Stimulated activated CD4-positive, alpha-beta T cell treated with anti-CD3 and anti-CD28 coated beads, TNF-alpha, amount 100 ng/mL, for 1 hour (primary cell): ENCODE data around the gene RRP15.
A peak's percentile ranks its signal among the peaks of the same experiment; 100 is the strongest.

Source experiments
- DNase-seq, 3 donors: peaks; one replicate each; pipeline ENCODE4 v3.0.0-alpha.2; 2020; ENCODE audit warnings: low read depth in 3 of 3, low spot score in 1 of 3

The RRP15 gene

DNA sequence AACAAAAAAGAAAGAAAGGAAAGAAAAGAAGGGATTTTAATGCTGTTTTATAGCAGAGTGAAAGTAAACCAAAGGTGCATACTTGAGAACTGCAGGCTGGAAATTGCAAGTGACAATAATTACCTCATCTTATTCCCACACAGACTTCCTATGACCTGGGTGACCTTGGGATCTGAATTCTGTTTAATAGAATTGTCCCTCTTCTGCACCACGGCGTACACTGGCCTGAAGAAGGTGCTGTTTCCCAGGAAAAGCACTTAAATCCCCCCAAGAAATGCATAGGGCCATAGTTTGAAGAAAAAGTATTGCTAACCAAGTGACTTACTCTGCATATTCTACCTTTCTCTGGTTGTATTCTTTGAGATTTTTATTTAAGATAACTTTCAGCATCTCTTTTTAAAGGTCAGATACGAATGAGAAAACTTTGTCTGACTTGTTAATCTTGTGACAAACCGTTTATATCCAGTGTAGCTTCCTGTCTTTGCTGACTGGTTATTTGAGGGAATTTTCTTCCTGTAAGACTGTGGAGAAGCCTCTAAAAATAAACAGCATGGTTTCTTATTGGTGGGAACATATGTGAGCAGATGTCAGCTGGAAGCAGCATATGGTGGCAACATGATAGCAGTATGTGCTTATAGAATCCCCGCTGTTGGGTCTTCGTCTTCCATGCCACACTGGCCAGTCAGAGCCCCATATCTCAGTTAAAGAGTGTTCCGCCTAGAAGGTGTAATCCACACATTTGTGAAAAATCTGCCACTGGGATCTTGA, 76.4 kb downstream of the RRP15 start:
- no peak for DNase-seq

DNA sequence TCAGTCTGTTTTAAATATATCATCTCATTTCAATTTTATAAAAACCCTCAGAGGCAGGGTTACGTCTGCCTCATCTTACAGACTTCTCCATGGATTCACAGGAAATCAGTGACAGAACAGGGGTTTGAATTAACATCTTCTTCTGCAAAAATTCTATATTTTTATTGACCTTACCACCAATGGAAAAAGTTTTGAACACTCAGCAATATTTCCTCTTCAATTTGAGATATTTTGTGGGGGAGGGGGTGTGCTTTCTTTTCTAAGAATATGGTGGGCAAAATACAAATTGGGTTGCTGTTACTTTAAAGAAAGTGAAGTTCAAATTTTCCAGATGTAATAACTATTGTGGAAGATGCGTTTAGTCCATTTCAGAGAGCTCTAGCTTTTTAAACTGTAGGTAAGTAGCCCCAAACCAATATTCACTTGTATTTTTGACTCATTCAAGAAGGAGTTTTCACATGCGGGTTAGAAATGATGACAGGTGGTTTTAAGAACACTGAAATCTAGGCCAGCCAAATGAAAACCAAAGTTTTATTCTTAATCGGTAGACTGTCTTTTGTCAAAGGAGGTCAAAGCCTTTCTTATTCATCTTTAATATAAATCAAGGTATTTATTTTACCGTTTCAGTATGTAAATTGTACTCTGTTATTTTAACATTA, 77.5 kb downstream of the RRP15 start:
- DNase-seq, result no peak

DNA sequence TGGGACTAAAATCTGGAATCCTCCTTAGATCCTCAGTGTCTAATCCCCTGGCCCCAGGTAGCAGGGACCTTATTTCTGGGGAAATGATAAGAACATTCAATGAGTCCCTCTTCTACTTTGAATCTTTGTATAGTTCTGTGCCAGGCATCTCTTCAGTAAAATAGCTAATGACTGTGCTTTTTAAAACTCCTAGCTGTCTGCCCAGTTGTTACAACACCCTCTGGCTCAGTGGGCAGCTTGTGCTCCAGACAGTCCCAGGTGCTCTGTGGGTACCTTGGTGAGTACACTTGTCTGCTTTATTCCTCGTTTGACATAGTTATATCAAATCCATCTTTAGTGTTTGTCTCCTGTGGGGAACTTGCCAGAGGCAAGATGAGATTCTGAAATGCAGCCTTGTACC, 78.0 kb downstream of the RRP15 start:
- DNase-seq, result no peak

DNA sequence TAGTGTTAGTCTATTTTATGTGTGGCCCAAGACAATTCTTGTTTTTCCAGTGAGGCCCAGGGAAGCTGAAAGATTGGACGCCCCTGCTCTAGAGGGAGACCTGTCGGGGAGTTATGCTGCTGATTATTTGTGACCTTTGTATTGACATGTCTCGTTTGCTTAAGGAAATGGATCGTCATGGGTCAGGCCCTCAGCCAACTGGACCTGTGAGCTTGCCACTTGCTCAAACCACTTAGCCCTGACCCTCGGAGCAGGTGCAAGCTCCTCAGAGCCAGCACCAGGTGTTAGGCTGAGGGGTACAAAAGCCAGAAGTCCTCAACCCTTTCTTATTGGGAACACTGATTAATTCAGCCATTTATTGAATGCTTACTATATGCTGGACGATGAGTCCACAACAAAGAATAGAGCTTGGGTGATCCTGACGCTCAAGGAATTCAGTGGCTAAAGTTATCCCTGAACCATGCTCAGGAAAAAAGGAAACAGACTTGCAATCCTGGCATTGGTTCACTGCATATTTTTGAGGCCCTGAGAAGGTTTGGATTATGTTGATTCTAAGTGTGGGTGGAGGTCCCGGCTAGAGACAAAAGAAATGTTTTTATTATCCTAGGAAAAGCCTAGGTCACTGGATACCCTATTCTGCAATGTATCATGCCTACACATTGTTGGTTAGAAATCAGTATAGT, 79.1 kb downstream of the RRP15 start:
- DNase-seq, result no peak

DNA sequence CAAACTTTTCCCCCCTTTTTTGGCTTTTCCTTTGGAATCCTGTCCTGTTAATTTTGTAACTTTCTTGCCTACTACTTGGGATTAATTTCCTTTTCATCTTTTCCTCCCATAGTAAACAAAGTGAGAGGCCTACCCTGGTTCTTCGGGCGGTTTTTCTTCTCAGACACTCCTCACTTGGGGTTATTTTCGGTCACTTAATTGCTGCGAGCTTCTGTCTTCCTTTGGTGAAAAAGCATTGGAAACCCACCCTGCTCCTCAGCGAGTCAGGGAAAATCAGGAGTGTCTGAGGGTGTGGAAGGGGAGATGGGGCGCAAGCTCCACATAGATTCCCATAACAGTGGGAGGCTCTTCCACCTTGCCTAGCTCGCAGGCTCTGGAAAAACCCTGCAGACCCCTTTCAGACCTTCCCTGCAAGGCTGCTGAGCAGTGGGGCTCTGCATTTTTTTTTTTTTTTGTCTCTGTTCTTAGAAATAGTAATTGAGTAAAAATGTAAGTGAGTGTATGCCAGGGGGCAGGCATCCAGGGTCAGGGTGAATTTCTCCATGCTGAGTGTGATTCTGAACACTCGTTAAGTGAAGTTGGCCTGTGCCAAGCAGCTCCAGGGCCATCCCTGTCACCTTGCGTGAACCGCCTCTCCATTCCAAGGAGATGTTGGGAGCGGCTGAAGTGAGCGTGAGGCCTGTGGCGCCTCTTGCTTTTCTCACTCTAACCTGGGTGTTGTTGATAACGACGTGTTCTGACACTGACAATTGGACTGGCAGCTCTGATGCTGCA, 80.3 kb downstream of the RRP15 start:
- no peak for DNase-seq

DNA sequence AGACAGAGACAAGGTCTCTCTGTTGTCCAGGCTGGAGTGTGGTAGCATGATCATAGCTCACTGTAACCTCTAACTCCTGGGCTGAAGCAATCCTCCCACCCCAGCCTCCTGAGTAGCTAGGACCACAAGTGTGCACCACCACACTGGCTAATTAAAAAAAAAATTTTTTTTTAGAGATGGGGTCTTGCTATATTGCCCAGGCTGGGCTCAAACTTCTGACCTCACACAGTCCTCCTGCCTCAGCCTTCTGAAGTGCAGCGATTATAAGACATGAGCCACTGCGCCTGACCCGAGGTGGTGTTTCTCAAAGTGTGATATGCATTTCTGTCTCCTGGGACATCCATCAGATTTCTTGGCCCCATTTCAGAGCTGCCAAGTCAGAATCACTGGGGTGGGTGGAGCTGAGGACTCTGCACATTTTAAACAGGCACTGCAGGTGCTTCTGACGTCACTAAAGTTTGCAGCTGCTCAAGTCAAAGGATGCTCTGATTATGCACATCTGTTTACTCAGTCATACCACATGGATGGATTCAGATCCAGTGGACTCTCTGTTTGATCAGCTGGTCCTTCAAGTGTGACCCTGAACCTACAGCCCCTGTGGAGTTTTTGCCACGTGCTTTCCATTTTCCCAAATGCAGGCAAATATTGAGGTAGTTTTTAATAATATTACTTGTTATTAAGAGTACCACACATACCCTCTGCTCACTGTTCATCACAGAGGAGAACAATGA, 81.4 kb downstream of the RRP15 start:
- DNase-seq, result no peak

DNA sequence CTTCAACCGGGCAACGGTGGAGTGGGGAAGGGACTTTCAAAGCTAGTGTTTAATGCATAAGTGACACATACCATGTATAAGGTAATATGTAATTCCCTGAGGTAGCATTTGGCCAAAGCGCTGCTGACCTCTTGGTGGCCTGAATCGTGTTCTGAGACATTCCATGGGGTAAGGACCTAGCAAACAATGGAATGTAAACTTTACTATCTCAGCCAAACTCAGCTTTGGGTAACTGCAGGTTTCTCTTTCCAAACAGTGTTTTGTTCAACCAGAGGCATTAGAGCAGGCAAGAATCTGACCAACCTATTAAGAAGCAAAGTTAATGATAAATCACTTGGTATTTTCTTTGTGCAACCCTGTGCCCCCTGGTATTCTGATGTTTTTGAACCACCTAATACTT, 82.0 kb downstream of the RRP15 start:
- no peak for DNase-seq

DNA sequence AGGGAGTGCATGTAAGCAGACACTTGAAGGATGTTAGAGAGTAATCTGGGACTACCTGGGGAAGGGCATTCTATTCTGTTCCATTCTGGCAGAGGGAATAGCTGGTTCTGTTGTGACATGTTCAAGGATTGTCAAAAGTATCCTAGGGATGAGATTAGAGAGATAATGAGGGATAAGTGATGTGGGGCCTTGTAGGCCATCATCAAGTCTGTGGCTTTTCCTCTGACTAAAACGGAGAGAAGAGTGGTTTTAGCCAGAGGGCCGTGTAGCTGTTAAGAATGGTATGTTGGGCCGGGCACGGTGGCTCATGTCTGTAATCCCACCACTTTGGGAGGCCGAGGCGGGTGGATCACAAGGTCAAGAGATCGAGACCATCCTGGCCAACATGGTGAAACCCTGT, 83.6 kb downstream of the RRP15 start:
- DNase-seq, result no peak

DNA sequence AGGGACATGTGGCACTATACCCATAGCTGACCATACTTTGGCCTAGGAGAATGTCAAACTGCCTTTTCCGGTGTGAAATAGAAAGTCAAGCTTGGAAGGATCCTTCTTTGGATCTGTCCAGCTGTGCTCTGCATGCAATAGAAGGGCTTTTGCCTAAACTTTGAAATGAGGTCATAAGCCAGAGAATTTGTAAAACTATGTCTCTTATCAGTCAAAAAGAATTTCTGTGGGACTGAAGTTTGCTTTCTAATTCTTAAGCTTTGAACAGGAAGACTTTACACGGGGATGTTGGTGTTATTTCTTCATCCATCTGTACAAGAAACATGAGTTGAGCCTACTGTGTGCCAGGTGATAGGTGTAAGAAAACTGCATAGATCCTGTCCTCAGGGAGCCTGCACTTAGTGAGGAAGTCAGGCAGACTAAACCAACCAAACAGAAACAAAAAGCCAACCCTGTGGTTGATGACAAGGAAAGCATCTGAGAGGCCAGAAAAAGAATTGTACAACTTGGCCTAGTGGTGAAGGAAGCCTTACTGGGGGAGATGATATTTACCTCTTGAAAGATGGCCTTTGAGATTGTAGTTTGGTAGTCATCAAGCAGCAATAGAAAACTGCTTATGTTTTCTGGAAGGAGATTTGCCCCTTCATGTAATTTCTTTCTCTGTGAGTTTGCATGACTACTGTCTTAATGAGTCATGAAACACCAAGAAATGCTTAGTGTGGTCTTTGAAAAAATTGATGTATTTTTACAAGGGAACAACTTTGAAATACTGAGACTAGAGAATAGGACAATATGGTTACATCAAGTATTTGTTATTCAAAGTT, 84.8 kb downstream of the RRP15 start:
- no peak for DNase-seq

DNA sequence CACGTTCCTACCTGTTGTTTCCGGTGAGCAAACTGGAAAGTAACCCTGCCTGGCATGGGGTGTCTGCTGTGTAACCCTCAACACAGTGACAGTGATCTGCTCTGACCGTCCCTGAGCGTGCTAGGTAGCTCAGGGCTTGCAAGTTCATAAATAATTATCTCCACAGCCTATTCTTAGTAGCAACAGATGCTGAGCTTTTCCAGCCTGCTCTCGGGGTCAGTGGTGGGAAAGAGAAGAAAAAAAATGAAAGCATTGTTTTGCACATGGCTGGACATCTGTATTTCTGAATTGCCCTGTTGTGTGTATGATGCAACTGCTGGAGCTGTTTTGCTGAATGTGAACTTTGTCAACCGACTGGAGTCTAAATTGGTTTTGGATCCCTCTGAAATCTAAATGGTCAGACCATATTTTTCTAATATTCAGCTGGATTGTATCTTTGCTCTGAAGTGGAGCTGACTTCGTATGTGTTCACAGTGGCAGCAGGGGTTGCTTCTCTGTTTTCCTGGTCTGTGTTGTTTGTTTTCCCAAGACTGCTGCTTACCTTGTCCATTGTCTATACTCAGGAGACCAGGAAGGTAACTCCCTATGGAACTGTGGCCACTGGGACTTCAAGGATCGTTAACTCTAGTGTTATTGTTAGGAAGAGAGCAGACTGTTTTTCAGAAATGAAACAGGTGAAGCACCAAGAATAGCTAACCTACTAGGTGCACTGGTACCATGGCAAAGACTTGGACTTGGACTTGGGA, 87.0 kb downstream of the RRP15 start:
- no peak for DNase-seq

DNA sequence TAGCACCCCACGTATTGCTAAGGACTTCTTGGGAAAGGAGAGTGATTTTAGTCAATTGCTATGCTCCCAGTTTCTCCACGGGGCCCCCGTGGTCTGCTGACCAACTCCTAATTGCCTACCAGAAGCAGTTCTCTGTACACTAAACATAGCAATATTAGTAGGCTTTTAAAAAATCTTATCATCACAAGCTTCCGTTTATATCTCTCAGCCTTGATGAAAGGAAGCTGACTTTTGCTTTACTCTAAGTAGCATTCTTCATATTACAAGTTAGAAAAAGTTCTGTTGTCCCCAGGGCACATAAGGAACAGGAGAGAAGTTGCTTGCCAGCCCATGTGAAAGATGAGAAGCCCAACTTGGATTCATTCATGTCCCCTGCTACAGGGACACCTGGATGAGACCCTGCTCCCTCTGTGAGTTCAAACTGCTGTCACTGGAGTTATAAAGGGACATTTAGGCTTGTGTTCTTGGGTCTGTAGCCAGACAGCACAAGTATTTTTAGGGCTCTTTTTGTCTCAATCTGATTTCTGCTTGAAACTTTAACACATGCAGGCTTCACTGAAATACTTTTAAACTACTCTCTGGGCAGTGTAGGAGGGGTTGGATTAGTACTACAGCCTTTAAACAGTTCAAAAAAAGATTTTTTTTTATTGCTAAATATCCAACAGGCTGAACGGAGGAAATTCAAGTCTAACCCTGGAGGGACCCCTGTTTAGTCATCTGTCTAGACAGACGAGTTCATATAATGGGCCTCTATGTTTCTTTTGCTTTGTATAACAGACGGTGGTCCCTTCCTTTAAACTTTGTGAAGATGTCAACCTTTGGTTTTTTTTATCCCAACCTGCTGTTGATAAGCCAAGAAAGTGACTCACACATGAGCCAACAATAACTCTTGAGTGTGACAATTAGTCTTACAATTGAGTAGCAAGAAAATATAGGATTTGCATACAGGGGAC, 89.6 kb downstream of the RRP15 start:
- no peak for DNase-seq

DNA sequence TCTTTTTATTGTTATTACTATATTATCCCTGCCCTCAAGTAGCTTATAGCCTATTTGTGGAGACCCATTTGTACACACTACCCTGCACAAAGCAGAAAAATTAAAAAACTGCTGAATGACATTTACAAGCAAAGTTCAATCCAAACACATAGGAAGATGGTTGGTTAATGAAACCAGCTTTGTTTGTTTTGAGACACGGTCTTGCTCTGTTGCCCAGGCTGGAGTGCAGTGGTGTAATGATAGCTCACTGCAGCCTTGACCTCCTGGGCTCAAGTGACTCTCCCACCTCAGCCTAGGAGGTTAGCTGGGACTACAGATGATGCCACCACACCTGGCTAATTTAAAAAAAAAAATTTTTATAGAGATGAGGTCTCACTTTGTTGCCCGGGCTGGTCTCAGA, 91.6 kb downstream of the RRP15 start:
- DNase-seq, result no peak

DNA sequence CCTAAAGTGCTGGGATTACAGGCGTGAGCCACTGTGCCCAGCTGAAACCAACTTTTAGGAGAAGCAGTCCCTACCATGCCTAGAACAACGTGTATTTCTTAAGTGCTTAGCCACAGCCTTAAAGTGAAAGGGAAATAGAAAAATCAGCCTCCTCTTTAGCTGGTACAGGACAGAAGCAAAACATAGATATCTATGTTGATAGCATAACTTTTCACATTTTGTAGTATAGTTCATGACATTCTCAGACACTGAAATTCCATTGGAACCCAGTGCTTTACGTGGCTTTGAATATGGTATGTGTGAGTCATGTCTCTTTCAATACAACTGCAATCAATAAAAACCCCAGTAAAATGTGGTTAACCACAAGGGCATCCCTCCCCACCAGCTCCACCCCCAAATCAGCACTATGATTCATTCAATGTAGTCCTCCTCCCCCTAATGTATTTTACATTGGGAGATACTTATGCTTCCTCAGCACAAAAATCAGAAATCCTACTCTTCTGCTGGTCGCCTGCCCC, 92.1 kb downstream of the RRP15 start:
- DNase-seq, result peak in 2 of 3 donors; percentile 14 to 25

DNA sequence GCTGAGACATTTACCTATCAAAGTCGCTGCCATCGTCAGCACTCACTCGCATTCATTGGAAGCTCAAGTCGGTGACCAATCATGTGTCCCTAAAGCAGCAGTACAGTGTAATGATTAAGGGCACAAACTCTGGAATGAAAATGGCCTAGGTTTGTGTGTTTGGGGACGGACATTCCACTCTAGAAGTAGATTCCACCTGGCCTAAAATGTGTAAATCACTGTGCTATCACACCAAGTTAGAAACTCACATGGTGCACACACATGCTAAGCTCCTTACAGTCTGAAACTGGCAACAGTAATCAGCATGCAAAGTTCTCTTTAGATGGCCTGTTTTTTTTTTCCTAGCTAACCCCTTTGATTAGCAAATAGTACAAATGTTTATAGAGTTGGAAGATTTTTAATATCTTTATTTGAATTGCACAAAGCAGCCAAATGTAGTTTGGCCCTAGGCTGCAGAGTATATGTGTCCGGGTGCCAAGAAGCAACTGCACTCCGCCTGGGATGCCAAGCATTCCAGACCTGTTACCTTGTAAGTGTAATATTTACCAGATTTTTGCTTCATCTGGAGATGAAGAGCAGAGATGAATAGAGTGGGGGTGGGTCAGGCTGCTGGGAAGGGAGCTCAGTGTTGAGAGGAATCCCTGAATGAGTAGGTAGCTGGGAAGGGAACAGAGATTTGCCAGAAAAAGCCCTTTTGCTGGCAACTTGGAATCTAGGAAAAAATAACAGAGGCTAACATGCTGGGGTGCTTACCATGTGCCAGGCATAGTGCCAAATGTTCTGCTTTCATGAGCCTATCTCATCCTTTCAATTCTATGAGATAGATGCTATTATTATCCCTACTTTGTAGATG, 95.3 kb downstream of the RRP15 start:
- no peak for DNase-seq

DNA sequence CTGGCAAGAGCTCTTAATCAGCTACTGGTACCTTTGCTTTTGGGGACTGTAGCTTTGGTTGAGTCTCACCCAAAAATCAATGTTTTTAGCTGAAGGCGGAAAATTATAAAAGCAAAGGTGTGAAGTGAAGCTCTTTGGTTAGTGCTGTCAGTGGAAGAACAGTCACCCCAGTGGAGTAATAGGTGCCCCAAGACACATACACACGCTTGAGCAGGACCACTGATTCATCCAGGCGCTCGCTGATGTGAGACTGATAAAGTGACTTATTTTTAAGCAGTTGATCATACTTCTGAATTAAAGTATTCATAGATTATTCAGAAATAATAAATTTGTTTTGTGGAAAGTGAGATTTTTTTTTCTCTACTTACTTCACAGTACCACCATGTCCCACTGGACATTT, 97.2 kb downstream of the RRP15 start:
- DNase-seq, result no peak

DNA sequence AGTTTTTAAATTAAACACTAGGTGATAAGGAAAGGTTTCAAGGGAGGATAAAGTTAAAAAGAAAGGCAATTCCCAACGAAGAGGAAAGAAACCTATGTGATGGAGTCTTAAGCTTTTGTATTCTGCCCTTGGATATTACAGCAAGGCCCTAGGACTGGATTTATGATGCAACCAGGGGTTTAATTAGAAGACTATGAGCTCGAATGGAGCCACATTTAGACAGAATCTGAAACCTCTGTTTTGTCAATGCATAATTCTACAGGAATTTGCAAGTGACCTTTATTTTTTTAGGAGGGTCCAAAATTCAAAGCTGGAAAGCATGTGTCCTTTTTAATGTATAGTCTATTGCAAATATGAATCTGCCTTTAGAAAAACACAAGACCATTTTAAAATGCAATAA, 98.0 kb downstream of the RRP15 start:
- DNase-seq, result no peak

DNA sequence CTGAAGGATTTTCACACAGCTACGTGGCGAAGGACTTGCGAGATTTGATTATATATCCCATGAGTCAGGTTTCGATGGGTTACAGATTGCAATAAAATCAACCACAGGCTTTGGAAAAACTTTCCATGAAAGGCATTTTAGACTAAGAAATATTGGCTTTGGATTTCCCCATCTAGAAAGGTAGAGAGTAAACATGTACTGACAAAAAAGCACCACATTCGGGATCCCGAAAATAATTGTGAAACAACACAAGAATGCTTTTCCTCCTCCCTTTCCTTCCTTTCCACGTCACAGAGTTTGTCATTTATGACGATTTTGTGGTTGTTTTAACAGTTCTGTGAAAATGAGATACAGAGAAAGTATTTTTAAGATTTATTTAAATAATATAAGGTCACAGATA, 98.6 kb downstream of the RRP15 start:
- DNase-seq, result no peak
